Right renal pelvis (tissue), 4 donors: ENCODE measurements around the gene NAT16. TPM values are rescaled to one million over a fixed set of nuclear protein-coding genes. Genes with fewer than 3 reads are reported as not detected.

Source experiments
- DNase-seq, 4 donors: peaks; one replicate each; pipeline ENCODE4 v3.0.0-alpha.2; 2013; ENCODE audit warnings: low read depth in 4 of 4, low spot score in 3 of 4, missing footprints in 1 of 4
- polyA plus RNA-seq, 4 donors: library from polyadenylated mRNA; unstranded; fragments of 120-200 nt; gene quantifications; one replicate each; pipeline ENCODE4 v1.2.1, GENCODE V29; 2013; ENCODE audit not compliant: insufficient read length in 4 of 4

The NAT16 gene
- polyA plus RNA-seq, 4 donors = 0.13 TPM; not detected in 3

- no peak for DNase-seq
Measured at GRCh38 chr7:101162551-101163278, 17.4 kb downstream of the NAT16 start.

- DNase-seq = no peak
Measured at GRCh38 chr7:101161692-101162471, 18.2 kb downstream of the NAT16 start.

- no peak for DNase-seq
Measured at GRCh38 chr7:101160910-101161309, 19.2 kb downstream of the NAT16 start.

- DNase-seq = no peak
Measured at GRCh38 chr7:101159696-101160674, 20.1 kb downstream of the NAT16 start.

- DNase-seq = no peak
Measured at GRCh38 chr7:101156866-101157589, 23.1 kb downstream of the NAT16 start.

- no peak for DNase-seq
Measured at GRCh38 chr7:101156277-101156676, 23.8 kb downstream of the NAT16 start.

GRCh38 chr7:101155303-101155702 lies 24.8 kb downstream of the NAT16 start:
- no peak for DNase-seq

GRCh38 chr7:101154693-101155102 lies 25.4 kb downstream of the NAT16 start:
- DNase-seq = no peak

GRCh38 chr7:101153969-101154692 lies 26.0 kb downstream of the NAT16 start, which contains the start of gene AP1S1:
Gene AP1S1, plus strand, starts transcription at chr7:101154476. Its CDS starts 39 bp downstream, at chr7:101154515.
- peak; percentile 86 to 92 (median 91) for DNase-seq

GRCh38 chr7:101151908-101152651 lies 28.0 kb downstream of the NAT16 start:
- no peak for DNase-seq

- no peak for DNase-seq
Measured at GRCh38 chr7:101140746-101141382, 39.2 kb downstream of the NAT16 start.

GRCh38 chr7:101140339-101140699 lies 39.8 kb downstream of the NAT16 start:
- DNase-seq = no peak

- no peak for DNase-seq
Measured at GRCh38 chr7:101138213-101138870, 41.8 kb downstream of the NAT16 start.

- DNase-seq = no peak
Measured at GRCh38 chr7:101137651-101138212, 42.4 kb downstream of the NAT16 start.

GRCh38 chr7:101134399-101134980 lies 45.6 kb downstream of the NAT16 start:
- no peak for DNase-seq

- no peak for DNase-seq
Measured at GRCh38 chr7:101133621-101134398, 46.3 kb downstream of the NAT16 start.
